ENCODE measurements around the gene PANK2.

DNA sequence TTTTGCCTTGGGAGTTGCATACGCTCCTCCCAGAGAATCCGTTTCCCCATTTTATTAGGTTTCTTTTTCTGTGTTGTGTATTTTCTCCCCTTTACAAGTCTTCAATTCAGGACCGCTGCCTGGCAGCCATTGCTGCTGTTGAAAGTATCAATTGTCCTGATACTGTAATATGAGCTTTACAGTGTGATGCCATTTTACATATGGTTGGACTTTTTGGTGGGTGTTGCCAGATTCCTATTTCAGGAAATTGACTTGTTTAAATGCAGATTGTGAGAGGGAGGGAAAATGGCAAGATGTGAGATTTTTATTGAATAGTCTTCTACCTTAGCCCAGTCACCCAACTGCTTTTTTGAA is 1.2 kb downstream of the PANK2 start:
- TF ChIP-seq EZH2 (IDR thresholded peaks at IDR 0.05; ENCODE audit: low read length, unreplicated experiment): no peak
- TF ChIP-seq CTCF (conservative IDR thresholded peaks at IDR 0.05; ENCODE audit: low read depth, low read length): no peak

Measured in PC-3 (cell line).